ENCODE results near the gene ELAVL4. TPM values are rescaled to one million over a fixed set of nuclear protein-coding genes. Genes with fewer than 3 reads are reported as not detected.

ELAVL4 gene
- total RNA-seq, 2 experiments from 2014 or later, result not detected

DNA sequence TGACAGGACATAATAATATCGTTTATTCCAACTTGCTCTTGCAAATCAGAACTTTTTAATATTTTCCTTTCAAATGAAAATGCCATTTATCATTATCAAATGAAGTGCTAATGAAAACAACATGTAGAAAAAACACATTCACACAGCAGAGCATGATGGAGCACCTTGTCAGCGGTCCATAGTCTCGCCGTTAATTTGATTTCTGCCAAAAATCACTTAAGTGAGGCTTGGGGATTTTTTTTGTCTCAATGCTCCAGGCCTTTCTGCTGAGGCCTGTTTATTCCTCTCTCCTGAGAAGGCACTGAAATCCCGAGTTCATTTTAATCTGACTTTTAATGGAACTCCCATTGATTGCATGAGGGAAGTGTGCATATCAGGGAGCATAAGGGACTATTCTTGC is 122.5 kb downstream of the ELAVL4 start:
- H3K9me3 Mint-ChIP-seq, result peaks cover 15% of the 10 kb centered on the region
- Histone ChIP-seq H3K27me3 (ENCODE audit: control insufficient read depth in 1 of 2, insufficient read depth in 2 of 2, low read length in 2 of 2) (no peaks in the 10 kb centered on the region), H3K9me3 (ENCODE audit: control insufficient read depth in 1 of 2, insufficient read depth in 1 of 2, low read length in 2 of 2) (peaks cover under 1 to 9% of the 10 kb centered on the region in 2 experiments), H3K27ac (ENCODE audit: low read depth in 1 of 2, low read length in 2 of 2) (no peak overlapping the region), H3K36me3 (ENCODE audit: insufficient read depth, low read length) (no peaks in the 10 kb centered on the region), H3K4me1 (ENCODE audit: insufficient read depth, low read length) (no peaks in the 10 kb centered on the region), H3K4me3 (ENCODE audit: low read length) (no peak overlapping the region)
- no peak for ATAC-seq (ENCODE audit: poor library complexity)
- ChIA-PET CTCF (no interaction called here), POLR2A (no interaction called here)
- H3K4me3 Mint-ChIP-seq, result no peak overlapping the region
- H3K27me3 Mint-ChIP-seq, result peaks cover 3% of the 10 kb centered on the region
- no peak for DNase-seq
- TF ChIP-seq, protein P1, sequence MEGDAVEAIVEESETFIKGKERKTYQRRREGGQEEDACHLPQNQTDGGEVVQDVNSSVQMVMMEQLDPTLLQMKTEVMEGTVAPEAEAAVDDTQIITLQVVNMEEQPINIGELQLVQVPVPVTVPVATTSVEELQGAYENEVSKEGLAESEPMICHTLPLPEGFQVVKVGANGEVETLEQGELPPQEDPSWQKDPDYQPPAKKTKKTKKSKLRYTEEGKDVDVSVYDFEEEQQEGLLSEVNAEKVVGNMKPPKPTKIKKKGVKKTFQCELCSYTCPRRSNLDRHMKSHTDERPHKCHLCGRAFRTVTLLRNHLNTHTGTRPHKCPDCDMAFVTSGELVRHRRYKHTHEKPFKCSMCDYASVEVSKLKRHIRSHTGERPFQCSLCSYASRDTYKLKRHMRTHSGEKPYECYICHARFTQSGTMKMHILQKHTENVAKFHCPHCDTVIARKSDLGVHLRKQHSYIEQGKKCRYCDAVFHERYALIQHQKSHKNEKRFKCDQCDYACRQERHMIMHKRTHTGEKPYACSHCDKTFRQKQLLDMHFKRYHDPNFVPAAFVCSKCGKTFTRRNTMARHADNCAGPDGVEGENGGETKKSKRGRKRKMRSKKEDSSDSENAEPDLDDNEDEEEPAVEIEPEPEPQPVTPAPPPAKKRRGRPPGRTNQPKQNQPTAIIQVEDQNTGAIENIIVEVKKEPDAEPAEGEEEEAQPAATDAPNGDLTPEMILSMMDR (IDR thresholded peaks at IDR 0.05), result no peak
- intact Hi-C loops (cut with DNase I, micrococcal nuclease), result no loop called here
- H3K36me3 Mint-ChIP-seq (ENCODE audit: low read depth), result no peaks in the 10 kb centered on the region
- H3K27ac Mint-ChIP-seq, result no peak overlapping the region
- H3K4me1 Mint-ChIP-seq (ENCODE audit: low read depth), result no peaks in the 10 kb centered on the region

DNA sequence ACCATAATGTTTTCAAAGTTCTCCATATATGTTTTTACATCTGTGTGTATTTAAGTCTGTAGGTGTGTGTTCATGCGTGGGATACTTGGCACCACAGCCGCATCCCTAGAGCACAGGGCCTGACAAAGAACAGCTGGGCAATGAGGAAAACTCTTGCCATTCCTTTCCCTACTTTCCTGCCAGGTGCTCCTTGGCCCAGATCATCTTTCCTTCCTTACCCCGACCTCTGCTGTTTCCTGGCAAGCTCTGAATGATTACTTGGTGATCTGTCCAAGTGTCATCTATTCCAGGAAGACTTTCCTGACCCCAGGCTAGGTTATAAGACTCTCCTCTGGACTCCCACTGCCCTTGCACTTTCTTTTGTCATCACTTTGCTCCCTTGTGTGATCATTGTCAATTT is 123.6 kb downstream of the ELAVL4 start:
- CTCF ChIA-PET, result interaction anchor here (0.6 kb wide), 1 partner anchor 14 kb away, joined by 3 read pairs; no protein-coding TSS in a partner anchor
- DNase-seq, result no peak
- Histone ChIP-seq H3K4me3 (ENCODE audit: low read length) (no peak overlapping the region), H3K9me3 (ENCODE audit: control insufficient read depth in 1 of 2, insufficient read depth in 1 of 2, low read length in 2 of 2) (peaks cover 0 to 9% of the 10 kb centered on the region in 2 experiments), H3K4me1 (ENCODE audit: insufficient read depth, low read length) (no peaks in the 10 kb centered on the region), H3K36me3 (ENCODE audit: insufficient read depth, low read length) (no peaks in the 10 kb centered on the region), H3K27me3 (ENCODE audit: control insufficient read depth in 1 of 2, insufficient read depth in 2 of 2, low read length in 2 of 2) (no peaks in the 10 kb centered on the region), H3K27ac (ENCODE audit: low read depth in 1 of 2, low read length in 2 of 2) (no peak overlapping the region)
- H3K4me3 Mint-ChIP-seq, result no peak overlapping the region
- intact Hi-C loops (cut with DNase I, micrococcal nuclease), result no loop called here
- POLR2A ChIA-PET, result no interaction called here
- no peak for ATAC-seq (ENCODE audit: poor library complexity)
- peaks cover 3% of the 10 kb centered on the region for H3K27me3 Mint-ChIP-seq
- H3K36me3 Mint-ChIP-seq (ENCODE audit: low read depth), result no peaks in the 10 kb centered on the region
- no peak overlapping the region for H3K27ac Mint-ChIP-seq
- no peaks in the 10 kb centered on the region for H3K4me1 Mint-ChIP-seq (ENCODE audit: low read depth)
- peaks cover 15% of the 10 kb centered on the region for H3K9me3 Mint-ChIP-seq
- TF ChIP-seq, protein P1 (IDR thresholded peaks at IDR 0.05), result no peak

DNA sequence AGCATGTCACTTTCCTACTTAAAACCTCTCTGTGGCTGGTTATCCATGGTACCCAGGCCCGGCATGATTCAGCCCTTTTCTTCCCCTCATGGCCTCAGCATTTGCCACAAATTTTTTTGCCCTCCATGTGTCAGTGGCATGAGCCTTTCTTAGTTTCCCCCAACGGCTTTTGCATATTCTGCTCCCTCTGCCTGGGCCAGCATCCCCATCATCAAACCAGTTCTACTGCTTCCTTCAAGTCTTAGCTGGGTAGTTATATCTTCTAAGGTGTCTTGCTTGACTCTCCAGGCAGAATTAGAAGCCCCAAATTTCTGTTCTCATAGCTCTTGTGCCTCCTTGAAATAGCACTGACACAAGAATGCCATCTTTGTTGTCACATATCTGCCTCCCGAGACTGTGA is 127.9 kb downstream of the ELAVL4 start:
- peaks cover 0 to 9% of the 10 kb centered on the region in 2 experiments for H3K9me3 ChIP-seq (ENCODE audit: control insufficient read depth in 1 of 2, insufficient read depth in 1 of 2, low read length in 2 of 2)
- intact Hi-C loops (cut with DNase I, micrococcal nuclease), result no loop called here
- H3K27ac ChIP-seq (ENCODE audit: low read depth in 1 of 2, low read length in 2 of 2), result no peak overlapping the region
- TF ChIP-seq, protein P1 (IDR thresholded peaks at IDR 0.05), result no peak
- CTCF ChIA-PET, result no interaction called here
- Mint-ChIP-seq H3K4me1 (ENCODE audit: low read depth) (no peaks in the 10 kb centered on the region), H3K9me3 (peaks cover 12% of the 10 kb centered on the region), H3K27ac (no peak overlapping the region), H3K36me3 (ENCODE audit: low read depth) (no peaks in the 10 kb centered on the region), H3K27me3 (peaks cover 3% of the 10 kb centered on the region), H3K4me3 (no peak overlapping the region)
- H3K4me1 ChIP-seq (ENCODE audit: insufficient read depth, low read length), result no peaks in the 10 kb centered on the region
- H3K36me3 ChIP-seq (ENCODE audit: insufficient read depth, low read length), result no peaks in the 10 kb centered on the region
- POLR2A ChIA-PET, result no interaction called here
- DNase-seq (no peak), ATAC-seq (ENCODE audit: poor library complexity) (no peak)
- H3K27me3 ChIP-seq (ENCODE audit: control insufficient read depth in 1 of 2, insufficient read depth in 2 of 2, low read length in 2 of 2), result no peaks in the 10 kb centered on the region
- no peak overlapping the region for H3K4me3 ChIP-seq (ENCODE audit: low read length)
